TTC549 (cell line): ENCODE results near the gene MBLAC1.

Experiments used
- FAIRE-seq: peaks from 2 replicates; lab custom pipeline; 2012; peaks lifted over from hg19 to GRCh38; lab: Jason Lieb, UNC

MBLAC1 gene

GRCh38 chr7:100154651-100155491 lies 28.1 kb downstream of the MBLAC1 start:
- no peak for FAIRE-seq

GRCh38 chr7:100155553-100156317 lies 29.0 kb downstream of the MBLAC1 start:
- no peak for FAIRE-seq

- no peak for FAIRE-seq
Measured at GRCh38 chr7:100156331-100157068, 29.7 kb downstream of the MBLAC1 start.

- no peak for FAIRE-seq
Measured at GRCh38 chr7:100157069-100157333, 30.2 kb downstream of the MBLAC1 start.

GRCh38 chr7:100157334-100158228 lies 30.8 kb downstream of the MBLAC1 start:
- FAIRE-seq = no peak

GRCh38 chr7:100158229-100159098 lies 31.7 kb downstream of the MBLAC1 start, which contains the start of gene TRAPPC14:
TSS of gene TRAPPC14 (minus strand) at chr7:100158723. CDS start at chr7:100158499, 224 bp downstream.
- FAIRE-seq = no peak

GRCh38 chr7:100159099-100159623 lies 32.4 kb downstream of the MBLAC1 start:
- no peak for FAIRE-seq

GRCh38 chr7:100160067-100160466 lies 33.3 kb downstream of the MBLAC1 start:
- FAIRE-seq = no peak

- FAIRE-seq = no peak
Measured at GRCh38 chr7:100163006-100163531, 36.3 kb downstream of the MBLAC1 start.

GRCh38 chr7:100163871-100164270 lies 37.1 kb downstream of the MBLAC1 start:
- no peak for FAIRE-seq

- FAIRE-seq = no peak
Measured at GRCh38 chr7:100166317-100166940, 39.7 kb downstream of the MBLAC1 start.

GRCh38 chr7:100166970-100167911 lies 40.5 kb downstream of the MBLAC1 start:
- FAIRE-seq = no peak

- FAIRE-seq = no peak
Measured at GRCh38 chr7:100167912-100168323, 41.2 kb downstream of the MBLAC1 start.

- FAIRE-seq = no peak
Measured at GRCh38 chr7:100169147-100169850, 42.5 kb downstream of the MBLAC1 start.

GRCh38 chr7:100170101-100170897 lies 43.5 kb downstream of the MBLAC1 start:
- no peak for FAIRE-seq

- no peak for FAIRE-seq
Measured at GRCh38 chr7:100171087-100171681, 44.4 kb downstream of the MBLAC1 start.

- FAIRE-seq = no peak
Measured at GRCh38 chr7:100171840-100172239, 45.1 kb downstream of the MBLAC1 start.
